GM12891 (cell line): Measurements from ENCODE around the gene SLC22A4.

Experiments
- DNase-seq: peaks from one replicate; pipeline ENCODE4 v3.0.0; 2011; ENCODE audit warnings: low spot score; ENCODE audit not compliant: insufficient read length
- FAIRE-seq: peaks from 2 replicates; lab custom pipeline; 2011; peaks lifted over from hg19 to GRCh38; lab: Jason Lieb, UNC
- PAX5 ChIP-seq: IDR thresholded peaks from 2 replicates; pipeline ENCODE4 v1.6.1; 2011; ENCODE audit warnings: low read length, moderate library complexity, mild to moderate bottlenecking; ENCODE audit not compliant: insufficient read depth, severe bottlenecking
- POLR2A ChIP-seq: IDR thresholded peaks from 2 replicates; pipeline ENCODE4 v1.6.1; 2011; ENCODE audit warnings: low read depth, low read length, control low read depth
- POLR2AphosphoS5 ChIP-seq: IDR thresholded peaks from 2 replicates; pipeline ENCODE4 v1.6.1; 2011; ENCODE audit warnings: low read depth, low read length, control low read depth
- POU2F2 ChIP-seq: IDR thresholded peaks from 2 replicates; pipeline ENCODE4 v1.6.1; 2011; ENCODE audit warnings: low read depth, mild to moderate bottlenecking, control low read depth, low read length, moderate library complexity
- SPI1 ChIP-seq: IDR thresholded peaks from 2 replicates; pipeline ENCODE4 v1.6.1; 2011; ENCODE audit warnings: low read depth, low read length, control low read depth
- TAF1 ChIP-seq: IDR thresholded peaks from 2 replicates; pipeline ENCODE4 v1.6.1; 2011; ENCODE audit warnings: low read depth, low read length, control low read depth

The SLC22A4 gene

GRCh38 chr5:132371603-132371994, 77.4 kb downstream of the SLC22A4 start:
- FAIRE-seq (no peak), DNase-seq (no peak)
- no peak for TF ChIP-seq SPI1
- TF ChIP-seq TAF1, result no peak
- no peak for TF ChIP-seq POU2F2
- no peak for TF ChIP-seq POLR2AphosphoS5
- no peak for TF ChIP-seq POLR2A
- no peak for TF ChIP-seq PAX5

- FAIRE-seq, result no peak
- TF ChIP-seq POLR2A (no peak), TAF1 (no peak)
- DNase-seq, result no peak
These were observed 77.9 kb downstream of the SLC22A4 start for GRCh38 chr5:132372127-132372526.

GRCh38 chr5:132372542-132372941, 78.3 kb downstream of the SLC22A4 start:
- FAIRE-seq (no peak), DNase-seq (no peak)
- TF ChIP-seq POLR2AphosphoS5 (no peak), SPI1 (no peak), POU2F2 (no peak), TAF1 (no peak), PAX5 (no peak), POLR2A (no peak)

- no peak for DNase-seq
- TF ChIP-seq SPI1 (no peak), POLR2AphosphoS5 (no peak), TAF1 (no peak), POLR2A (no peak), POU2F2 (no peak), PAX5 (no peak)
- no peak for FAIRE-seq
These were observed 81.8 kb downstream of the SLC22A4 start for GRCh38 chr5:132375957-132376356.

- DNase-seq, result no peak
- no peak for TF ChIP-seq TAF1
- TF ChIP-seq POLR2AphosphoS5, result no peak
- no peak for TF ChIP-seq POU2F2
- TF ChIP-seq SPI1, result no peak
- no peak for TF ChIP-seq POLR2A
- no peak for TF ChIP-seq PAX5
- no peak for FAIRE-seq
These were observed 82.8 kb downstream of the SLC22A4 start for GRCh38 chr5:132376694-132377641.

- FAIRE-seq, result no peak
- DNase-seq, result no peak
- TF ChIP-seq SPI1, result no peak
- TF ChIP-seq POU2F2, result no peak
- TF ChIP-seq POLR2AphosphoS5, result no peak
- TF ChIP-seq PAX5, result no peak
- no peak for TF ChIP-seq TAF1
- no peak for TF ChIP-seq POLR2A
These were observed 83.5 kb downstream of the SLC22A4 start for GRCh38 chr5:132377738-132378137.

- DNase-seq (no peak), FAIRE-seq (no peak)
- TF ChIP-seq POLR2A (no peak), TAF1 (no peak), POU2F2 (no peak), SPI1 (no peak)
These were observed 84.4 kb downstream of the SLC22A4 start for GRCh38 chr5:132378580-132378979.

- DNase-seq, result no peak
- FAIRE-seq, result no peak
- TF ChIP-seq TAF1 (no peak), POLR2A (no peak), PAX5 (no peak), SPI1 (no peak), POLR2AphosphoS5 (no peak), POU2F2 (no peak)
These were observed 85.9 kb downstream of the SLC22A4 start for GRCh38 chr5:132380047-132380446.

- DNase-seq, result no peak
- TF ChIP-seq POLR2A, result no peak
- TF ChIP-seq PAX5, result no peak
- no peak for TF ChIP-seq SPI1
- no peak for TF ChIP-seq POU2F2
- TF ChIP-seq TAF1, result no peak
- no peak for TF ChIP-seq POLR2AphosphoS5
- no peak for FAIRE-seq
These were observed 86.5 kb downstream of the SLC22A4 start for GRCh38 chr5:132380741-132381140.

- FAIRE-seq, result no peak
- no peak for DNase-seq
- TF ChIP-seq POLR2AphosphoS5, result no peak
- no peak for TF ChIP-seq POU2F2
These were observed 87.4 kb downstream of the SLC22A4 start for GRCh38 chr5:132381614-132382013.
